Body of pancreas (tissue), 4 donors: ENCODE data around the gene OGFOD2.

ENCODE experiments used
- POLR2A ChIP-seq, 3 donors: fragments of 450-650 bp; IDR thresholded peaks; one replicate each; pipeline ENCODE4 v1.6.1; 2016; ENCODE audit warnings: antibody characterized with exemption in 3 of 3, mild to moderate bottlenecking in 2 of 3
- TF ChIP-seq, protein P1 (sequence below), 7 experiments: fragments of 450-650 bp in 4 of 7; fragments of 200-600 bp in 3 of 7; sonication (generic) in 3 of 7; IDR thresholded peaks; one replicate each; pipeline ENCODE4 v1.5.1; 2016 to 2019; ENCODE audit warnings: antibody characterized with exemption in 7 of 7

DNA sequence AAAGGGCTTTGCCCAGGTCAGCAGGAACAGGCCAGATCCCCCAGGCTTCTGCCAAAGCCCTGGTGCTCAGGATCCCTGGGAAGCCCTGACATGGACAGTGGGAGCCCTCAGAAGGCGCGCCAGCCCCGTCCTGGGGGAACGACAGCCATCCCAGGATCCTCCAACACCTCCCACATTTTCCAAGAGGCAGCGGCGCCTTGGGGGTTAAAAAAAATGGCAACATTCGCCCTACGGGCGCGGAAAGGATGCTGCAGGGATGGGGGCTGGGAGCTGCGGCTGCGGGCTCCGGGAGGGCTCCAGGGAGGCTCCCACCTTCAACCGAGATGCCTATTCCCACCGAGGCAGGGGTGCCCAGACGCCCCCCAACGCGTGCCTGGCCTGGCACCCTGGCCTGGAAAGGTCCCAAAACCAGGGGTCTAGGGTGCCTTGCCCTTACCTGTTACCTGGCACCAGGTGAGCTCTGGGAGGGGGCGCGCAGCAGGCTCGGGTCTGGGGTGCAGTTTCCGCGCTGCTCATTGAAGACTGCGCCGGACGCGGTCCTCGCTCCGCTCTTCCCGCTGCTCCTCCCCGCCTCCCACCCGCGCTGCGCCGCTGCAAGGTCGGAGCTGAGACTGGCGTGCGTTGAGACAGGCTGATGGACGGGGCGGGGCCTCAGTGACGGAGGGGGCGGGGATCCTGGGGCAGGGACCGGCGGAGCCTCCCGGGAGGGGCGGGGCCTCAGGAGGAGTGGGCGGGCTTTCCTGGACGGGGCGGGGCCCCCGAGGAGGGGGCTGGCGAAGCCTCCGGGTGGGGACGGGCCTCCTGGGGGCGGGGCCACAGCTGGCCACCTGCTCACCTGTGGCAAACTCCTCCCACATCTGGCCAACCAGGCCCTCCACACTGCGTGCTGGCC, 8.9 kb upstream of the OGFOD2 start, which contains the start of gene ABCB9:
- TF ChIP-seq, protein P1, sequence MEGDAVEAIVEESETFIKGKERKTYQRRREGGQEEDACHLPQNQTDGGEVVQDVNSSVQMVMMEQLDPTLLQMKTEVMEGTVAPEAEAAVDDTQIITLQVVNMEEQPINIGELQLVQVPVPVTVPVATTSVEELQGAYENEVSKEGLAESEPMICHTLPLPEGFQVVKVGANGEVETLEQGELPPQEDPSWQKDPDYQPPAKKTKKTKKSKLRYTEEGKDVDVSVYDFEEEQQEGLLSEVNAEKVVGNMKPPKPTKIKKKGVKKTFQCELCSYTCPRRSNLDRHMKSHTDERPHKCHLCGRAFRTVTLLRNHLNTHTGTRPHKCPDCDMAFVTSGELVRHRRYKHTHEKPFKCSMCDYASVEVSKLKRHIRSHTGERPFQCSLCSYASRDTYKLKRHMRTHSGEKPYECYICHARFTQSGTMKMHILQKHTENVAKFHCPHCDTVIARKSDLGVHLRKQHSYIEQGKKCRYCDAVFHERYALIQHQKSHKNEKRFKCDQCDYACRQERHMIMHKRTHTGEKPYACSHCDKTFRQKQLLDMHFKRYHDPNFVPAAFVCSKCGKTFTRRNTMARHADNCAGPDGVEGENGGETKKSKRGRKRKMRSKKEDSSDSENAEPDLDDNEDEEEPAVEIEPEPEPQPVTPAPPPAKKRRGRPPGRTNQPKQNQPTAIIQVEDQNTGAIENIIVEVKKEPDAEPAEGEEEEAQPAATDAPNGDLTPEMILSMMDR (IDR thresholded peaks at IDR 0.05): no peak
- peak; percentile 8 to 67 (median 58) for TF ChIP-seq POLR2A (IDR thresholded peaks at IDR 0.05)
